GM20000 (cell line): Measurements from ENCODE around the gene NMNAT3.

Experiments used
- DNase-seq: peaks from one replicate; pipeline ENCODE4 v3.0.0; 2012; ENCODE audit warnings: low spot score
- CTCF ChIP-seq: IDR thresholded peaks from 2 replicates; pipeline ENCODE4 v1.5.1; 2012; ENCODE audit warnings: mild to moderate bottlenecking, control low read depth; ENCODE audit errors: extremely low read depth, missing control alignments

Gene NMNAT3

DNA sequence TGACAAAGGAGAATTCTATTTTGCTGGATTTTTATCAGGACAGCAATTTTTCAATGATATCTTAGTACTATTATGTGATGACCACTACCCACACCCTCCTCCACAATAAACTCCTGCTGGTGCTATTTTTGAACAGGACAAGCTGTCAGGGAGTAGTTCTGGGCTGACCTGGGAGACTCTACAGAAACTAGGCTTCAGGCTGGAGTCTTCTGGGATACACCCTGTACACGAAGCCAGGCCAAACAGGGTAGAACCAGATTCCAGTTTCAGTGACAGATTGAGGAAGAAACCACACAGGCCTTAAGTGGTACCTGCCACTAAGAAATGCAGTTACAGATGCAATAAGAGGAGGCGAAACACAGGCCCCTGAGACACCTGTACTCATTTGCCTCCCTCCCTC, 12.8 kb downstream of the NMNAT3 start:
- TF ChIP-seq CTCF: no peak

DNA sequence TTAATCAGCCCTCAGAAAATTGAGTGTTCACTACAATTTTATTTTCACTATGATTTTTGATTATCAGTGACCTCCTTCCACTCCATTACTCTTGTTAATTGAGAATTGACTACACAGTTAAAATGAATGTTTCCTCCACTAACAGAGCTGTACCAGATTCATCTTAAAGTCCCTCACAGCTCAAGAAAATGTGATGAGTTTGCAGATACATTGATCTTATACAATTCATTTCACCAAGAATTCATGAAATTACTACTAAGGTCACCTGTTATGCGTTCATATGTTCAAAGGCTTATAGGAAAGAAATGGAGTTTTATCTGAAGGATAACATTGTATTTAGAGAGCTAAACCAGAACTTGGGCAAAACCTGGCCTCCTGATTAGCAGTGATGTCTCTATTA, 17.5 kb downstream of the NMNAT3 start:
- TF ChIP-seq CTCF: no peak
- DNase-seq: no peak

More for the DNA sequence above, 12.8 kb downstream of the NMNAT3 start:
- no peak for DNase-seq

- no peak for DNase-seq
- TF ChIP-seq CTCF: no peak
Measured at GRCh38 chr3:139659511-139659910, 18.3 kb downstream of the NMNAT3 start.

- TF ChIP-seq CTCF: no peak
Measured at GRCh38 chr3:139657936-139658335, 19.8 kb downstream of the NMNAT3 start.

GRCh38 chr3:139657434-139657833, 20.3 kb downstream of the NMNAT3 start:
- TF ChIP-seq CTCF: no peak
- DNase-seq: no peak

More at GRCh38 chr3:139657936-139658335, 19.8 kb downstream of the NMNAT3 start:
- DNase-seq: no peak

GRCh38 chr3:139655909-139656595, 21.7 kb downstream of the NMNAT3 start:
- DNase-seq: no peak
- no peak for TF ChIP-seq CTCF

DNA sequence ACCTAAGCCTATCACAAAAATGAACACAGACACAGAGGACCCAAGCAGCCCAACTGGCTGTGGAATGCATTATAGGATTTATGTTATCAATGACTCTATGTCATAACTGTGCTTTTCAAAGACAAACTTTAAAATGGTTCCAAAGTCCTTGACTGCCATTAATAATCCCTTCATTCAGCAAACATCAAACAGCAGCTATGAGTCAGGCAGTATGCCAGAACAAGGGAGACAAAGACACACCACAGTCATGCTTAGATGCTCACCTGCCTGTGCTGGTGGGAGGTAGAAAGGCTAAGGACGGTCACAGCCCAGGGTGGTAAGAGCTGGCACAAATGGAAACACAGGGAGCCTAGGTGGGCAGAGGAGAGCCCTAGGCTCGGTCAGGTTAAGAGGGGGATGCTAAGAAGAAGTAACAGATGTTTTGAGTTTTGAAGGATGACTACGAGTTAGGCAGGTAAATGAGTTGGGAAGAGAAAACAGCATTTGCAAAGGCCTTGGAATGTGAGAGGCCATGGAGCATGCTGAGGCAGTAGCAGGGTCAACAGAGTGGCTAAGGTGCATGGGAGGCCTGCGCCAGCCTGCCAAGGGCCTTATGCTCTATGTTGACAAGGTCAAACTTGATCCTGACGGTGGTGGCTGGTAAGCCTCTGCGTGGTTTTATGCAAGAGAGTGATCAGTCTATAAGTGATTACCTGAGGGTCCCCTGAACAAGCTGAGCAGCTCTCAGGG, 23.0 kb downstream of the NMNAT3 start:
- DNase-seq: no peak

More for the DNA sequence above, 23.0 kb downstream of the NMNAT3 start:
- no peak for TF ChIP-seq CTCF
